Endothelial cell (in vitro differentiated cells): ENCODE measurements around the gene OLA1. TPM values are rescaled to one million over a fixed set of nuclear protein-coding genes. Genes with fewer than 3 reads are reported as not detected.

Source experiments
- DNase-seq: peaks from one replicate; pipeline ENCODE4 v3.0.0; 2021; ENCODE audit warnings: low spot score
- H3K27ac Mint-ChIP-seq: one replicate; pipeline ENCODE4 v1.8.0; 2021; ENCODE audit warnings: mixed read lengths, inconsistent platforms; ENCODE audit not compliant: unreplicated experiment
- H3K27me3 Mint-ChIP-seq: one replicate; pipeline ENCODE4 v1.8.0; 2021; ENCODE audit warnings: mild to moderate bottlenecking, moderate library complexity, mixed read lengths, inconsistent platforms; ENCODE audit not compliant: unreplicated experiment
- H3K36me3 Mint-ChIP-seq: one replicate; pipeline ENCODE4 v1.8.0; 2021; ENCODE audit warnings: mild to moderate bottlenecking, low read depth, mixed read lengths, inconsistent platforms; ENCODE audit not compliant: unreplicated experiment
- H3K4me1 Mint-ChIP-seq: one replicate; pipeline ENCODE4 v1.8.0; 2021; ENCODE audit warnings: mild to moderate bottlenecking, mixed read lengths, inconsistent platforms; ENCODE audit not compliant: unreplicated experiment
- H3K4me3 Mint-ChIP-seq: one replicate; pipeline ENCODE4 v1.8.0; 2021; ENCODE audit warnings: mild to moderate bottlenecking, mixed read lengths, inconsistent platforms; ENCODE audit not compliant: unreplicated experiment
- H3K9me3 Mint-ChIP-seq: one replicate; pipeline ENCODE4 v1.8.0; 2021; ENCODE audit warnings: mixed read lengths, inconsistent platforms; ENCODE audit not compliant: unreplicated experiment
- CTCF ChIP-seq: fragments of 200-600 bp; sonication (generic); IDR thresholded peaks from one replicate; pipeline ENCODE4 v1.5.0; 2021; ENCODE audit warnings: antibody characterized with exemption; ENCODE audit not compliant: unreplicated experiment
- total RNA-seq: library from RNA; stranded (reverse); fragmentation: NEBNext Ultra II Directional; extraction: Animal tissue kit (Norgen Biotek cat#: 25700); gene quantifications from one replicate; pipeline ENCODE4 v1.2.1, GENCODE V29; 2021; ENCODE audit not compliant: unreplicated experiment

The OLA1 gene
- total RNA-seq, 1 donor from 2014 or later: 105 TPM

GRCh38 chr2:174076975-174077374, 171.4 kb downstream of the OLA1 start:
- peaks cover 9% of the 10 kb centered on the region for H3K4me1 Mint-ChIP-seq
- H3K27me3 Mint-ChIP-seq: no peaks in the 10 kb centered on the region
- peaks cover 5% of the 10 kb centered on the region for H3K36me3 Mint-ChIP-seq
- TF ChIP-seq CTCF: no peak
- DNase-seq: no peak
- H3K4me3 Mint-ChIP-seq: no peak overlapping the region
- H3K9me3 Mint-ChIP-seq: no peaks in the 10 kb centered on the region
- H3K27ac Mint-ChIP-seq: no peak overlapping the region

GRCh38 chr2:174076040-174076439, 172.3 kb downstream of the OLA1 start:
- Mint-ChIP-seq H3K36me3 (peaks cover 5% of the 10 kb centered on the region), H3K4me3 (no peak overlapping the region), H3K27ac (no peak overlapping the region), H3K27me3 (no peaks in the 10 kb centered on the region), H3K4me1 (peaks cover 7% of the 10 kb centered on the region), H3K9me3 (no peaks in the 10 kb centered on the region)
- no peak for DNase-seq
- TF ChIP-seq CTCF: no peak

GRCh38 chr2:174074831-174075230, 173.5 kb downstream of the OLA1 start:
- Mint-ChIP-seq H3K4me3 (no peak overlapping the region), H3K36me3 (peaks cover 5% of the 10 kb centered on the region), H3K4me1 (no peaks in the 10 kb centered on the region), H3K9me3 (no peaks in the 10 kb centered on the region), H3K27me3 (no peaks in the 10 kb centered on the region), H3K27ac (no peak overlapping the region)
- DNase-seq: no peak
- TF ChIP-seq CTCF: no peak

- no peak overlapping the region for H3K27ac Mint-ChIP-seq
- H3K27me3 Mint-ChIP-seq: no peaks in the 10 kb centered on the region
- H3K4me3 Mint-ChIP-seq: no peak overlapping the region
- no peaks in the 10 kb centered on the region for H3K4me1 Mint-ChIP-seq
- H3K36me3 Mint-ChIP-seq: peaks cover 5% of the 10 kb centered on the region
- DNase-seq: no peak
- no peaks in the 10 kb centered on the region for H3K9me3 Mint-ChIP-seq
- no peak for TF ChIP-seq CTCF
These were observed 175.5 kb downstream of the OLA1 start for GRCh38 chr2:174072857-174073256.

GRCh38 chr2:174072069-174072468, 176.3 kb downstream of the OLA1 start:
- Mint-ChIP-seq H3K27me3 (no peaks in the 10 kb centered on the region), H3K4me1 (no peaks in the 10 kb centered on the region), H3K36me3 (peaks cover 5% of the 10 kb centered on the region), H3K4me3 (no peak overlapping the region), H3K9me3 (no peaks in the 10 kb centered on the region), H3K27ac (no peak overlapping the region)
- no peak for TF ChIP-seq CTCF
- DNase-seq: no peak
